Occipital lobe (tissue), 2 donors: Measurements from ENCODE around the gene TMC5. TPM values are rescaled to one million over a fixed set of nuclear protein-coding genes. Genes with fewer than 3 reads are reported as not detected.

ENCODE experiments used
- DNase-seq: peaks from one replicate; lab custom pipeline; 2025; lab: John Stamatoyannopoulos, UW
- total RNA-seq: library from RNA; depleted of rRNA; stranded (reverse); fragments of >200 nt; gene quantifications from one replicate; pipeline ENCODE4 v1.2.3, GENCODE V29; 2014

TMC5 gene
- total RNA-seq, 1 donor from 2014 or later, result not detected

- no peak for DNase-seq
Measured at GRCh38 chr16:19505600-19506303, 88.1 kb downstream of the TMC5 start.

- no peak for DNase-seq
Measured at GRCh38 chr16:19506965-19507364, 89.3 kb downstream of the TMC5 start.

- DNase-seq, result no peak
Measured at GRCh38 chr16:19507867-19508266, 90.2 kb downstream of the TMC5 start.

- no peak for DNase-seq
Measured at GRCh38 chr16:19512297-19512696, 94.6 kb downstream of the TMC5 start.

GRCh38 chr16:19513377-19514053 lies 95.8 kb downstream of the TMC5 start:
- no peak for DNase-seq

DNA sequence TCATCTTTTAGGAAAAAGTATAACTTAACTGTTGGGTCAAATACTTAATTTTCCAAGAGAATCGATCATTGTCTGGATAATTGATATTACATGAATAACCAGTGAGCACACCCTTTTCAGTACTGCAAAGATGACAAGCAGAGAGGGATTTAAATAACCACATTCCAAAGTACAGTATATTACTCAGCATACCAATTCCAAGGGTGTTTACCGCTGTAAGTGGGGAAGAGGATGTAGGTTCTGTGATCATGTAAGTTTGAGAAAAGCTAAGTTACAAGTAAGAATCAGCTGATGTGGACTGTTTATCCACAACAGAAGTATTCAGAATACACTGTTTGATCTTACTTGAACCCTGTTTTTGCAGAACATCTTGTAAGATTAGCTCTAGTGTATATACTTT lies 98.1 kb downstream of the TMC5 start:
- no peak for DNase-seq

- no peak for DNase-seq
Measured at GRCh38 chr16:19517424-19518089, 99.9 kb downstream of the TMC5 start.

DNA sequence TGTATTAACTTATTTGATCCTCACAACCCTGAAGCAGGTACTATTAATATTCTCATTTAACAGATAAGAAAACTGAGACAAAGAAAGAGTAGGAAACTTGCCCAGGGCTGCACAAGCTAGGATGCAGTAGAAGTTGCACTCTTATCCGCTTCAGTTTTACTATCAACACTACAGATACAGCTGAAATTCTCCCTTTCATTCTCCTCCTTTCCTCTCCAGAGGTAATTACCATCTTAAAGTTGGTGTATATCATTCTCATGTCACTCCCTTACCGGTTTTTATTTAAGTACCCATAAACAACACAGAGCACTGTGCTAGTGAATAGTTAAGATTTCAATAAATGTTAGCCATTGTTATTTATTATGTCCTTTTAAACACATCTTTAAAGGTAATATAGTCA lies 100.7 kb downstream of the TMC5 start:
- no peak for DNase-seq

GRCh38 chr16:19520861-19521331 lies 103.2 kb downstream of the TMC5 start:
- DNase-seq, result no peak

- DNase-seq, result peak; percentile 98
Measured at GRCh38 chr16:19521471-19522396, 104.1 kb downstream of the TMC5 start, which contains the start of gene GDE1. Gene GDE1, minus strand, starts transcription at chr16:19522098. Its CDS starts 134 bp downstream, at chr16:19521964.

DNA sequence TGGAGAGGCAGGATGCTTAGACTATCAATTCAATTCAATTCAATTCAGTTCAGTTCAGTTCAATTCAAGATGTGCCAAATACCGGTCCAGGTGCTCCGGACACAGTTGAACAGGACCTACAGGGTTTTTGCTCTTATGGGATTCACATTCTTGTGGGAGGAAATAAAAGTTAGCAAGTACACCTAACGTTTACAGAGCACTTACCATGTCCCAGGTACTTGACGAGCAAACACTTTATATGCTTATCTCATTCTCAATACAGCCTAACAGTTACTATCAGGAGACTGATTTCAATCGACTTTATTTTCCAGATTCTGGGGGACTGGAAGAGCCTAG lies 104.7 kb downstream of the TMC5 start:
- DNase-seq, result no peak

DNA sequence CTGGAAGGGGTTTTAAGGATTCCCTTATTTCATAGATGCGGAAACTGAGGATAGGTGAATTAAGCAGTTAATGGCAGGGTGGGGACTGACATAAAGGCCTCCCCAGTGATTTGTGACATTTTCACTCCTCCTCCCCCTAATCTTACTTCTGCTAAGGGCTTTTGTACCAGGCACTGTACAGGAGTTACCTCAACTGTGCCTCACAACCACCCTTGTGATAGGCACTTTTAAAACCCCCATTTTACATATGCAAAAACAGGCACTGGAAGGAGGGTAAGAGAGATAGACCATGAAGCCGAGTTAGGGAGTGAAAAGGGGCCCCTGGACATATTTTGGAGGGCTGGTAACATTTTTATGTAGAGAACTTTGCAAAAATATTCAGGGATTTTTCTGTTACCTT lies 105.1 kb downstream of the TMC5 start:
- DNase-seq, result no peak

- DNase-seq, result no peak
Measured at GRCh38 chr16:19523184-19523558, 105.5 kb downstream of the TMC5 start.

GRCh38 chr16:19523559-19524355 lies 106.1 kb downstream of the TMC5 start, which contains the start of gene CCP110:
Gene CCP110, plus strand, starts transcription at chr16:19523942. Its CDS starts 3,940 bp downstream, at chr16:19527882.
- DNase-seq, result peak; percentile 97

- DNase-seq, result peak; percentile 44
Measured at GRCh38 chr16:19524356-19524615, 106.6 kb downstream of the TMC5 start.

- DNase-seq, result no peak
Measured at GRCh38 chr16:19524616-19525384, 107.1 kb downstream of the TMC5 start.

DNA sequence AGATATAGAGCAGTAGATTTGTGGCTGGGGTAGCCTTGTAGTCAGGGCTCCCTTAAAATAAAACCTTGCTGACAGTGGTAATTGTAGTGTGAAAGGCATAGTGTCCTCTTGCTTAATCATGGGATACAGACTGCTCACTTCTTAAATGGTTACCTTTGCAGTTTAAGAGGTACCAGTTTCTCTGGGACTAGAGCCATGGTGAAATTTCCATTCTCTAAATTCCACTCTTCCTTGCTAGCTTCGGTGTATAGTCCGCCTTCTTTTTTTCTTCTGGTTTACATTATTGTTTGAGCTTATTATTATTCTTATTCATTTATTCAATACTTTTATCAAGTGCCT lies 107.7 kb downstream of the TMC5 start:
- DNase-seq, result no peak

GRCh38 chr16:19527161-19527560 lies 109.5 kb downstream of the TMC5 start:
- no peak for DNase-seq

GRCh38 chr16:19528666-19529065 lies 111.0 kb downstream of the TMC5 start:
- no peak for DNase-seq

- no peak for DNase-seq
Measured at GRCh38 chr16:19532601-19533000, 114.9 kb downstream of the TMC5 start.
